LNCAP (cell line): ENCODE results near the gene GPAT3.

Experiments used
- CTCF ChIP-seq: fragments of 450-650 bp; IDR thresholded peaks from 2 replicates; pipeline ENCODE4 v1.5.1; 2017; ENCODE audit warnings: mild to moderate bottlenecking

Gene GPAT3

GRCh38 chr4:83572848-83573247 lies 36.9 kb downstream of the GPAT3 start:
- TF ChIP-seq CTCF: no peak

- no peak for TF ChIP-seq CTCF
Observed at GRCh38 chr4:83574247-83574646, 38.3 kb downstream of the GPAT3 start.

GRCh38 chr4:83581411-83582288 lies 45.7 kb downstream of the GPAT3 start:
- TF ChIP-seq CTCF: no peak

- TF ChIP-seq CTCF: no peak; the same call in 1 of the 2 replicates
Observed at GRCh38 chr4:83582289-83582785, 46.4 kb downstream of the GPAT3 start.

GRCh38 chr4:83585982-83586508 lies 50.1 kb downstream of the GPAT3 start:
- no peak for TF ChIP-seq CTCF

GRCh38 chr4:83589279-83589678 lies 53.4 kb downstream of the GPAT3 start:
- no peak for TF ChIP-seq CTCF

GRCh38 chr4:83591056-83591455 lies 55.1 kb downstream of the GPAT3 start:
- TF ChIP-seq CTCF: no peak
